Measurements from ENCODE around the gene UBL4A.

Gene UBL4A
- 66.1 to 85.1 (median 67.6) reads per million in 4 experiments for total RNA-seq

- DNase-seq = peak; percentile 24
Observed at GRCh38 chrX:154486396-154487207, at the start of gene UBL4A. TSS of gene UBL4A (minus strand) at chrX:154486615. CDS start at chrX:154486584, 31 bp downstream.

- DNase-seq = no peak
Observed at GRCh38 chrX:154535892-154536291, 49.5 kb upstream of the UBL4A start.

- peak; percentile 79 for DNase-seq
Observed at GRCh38 chrX:154534526-154535322, 48.3 kb upstream of the UBL4A start.

DNA sequence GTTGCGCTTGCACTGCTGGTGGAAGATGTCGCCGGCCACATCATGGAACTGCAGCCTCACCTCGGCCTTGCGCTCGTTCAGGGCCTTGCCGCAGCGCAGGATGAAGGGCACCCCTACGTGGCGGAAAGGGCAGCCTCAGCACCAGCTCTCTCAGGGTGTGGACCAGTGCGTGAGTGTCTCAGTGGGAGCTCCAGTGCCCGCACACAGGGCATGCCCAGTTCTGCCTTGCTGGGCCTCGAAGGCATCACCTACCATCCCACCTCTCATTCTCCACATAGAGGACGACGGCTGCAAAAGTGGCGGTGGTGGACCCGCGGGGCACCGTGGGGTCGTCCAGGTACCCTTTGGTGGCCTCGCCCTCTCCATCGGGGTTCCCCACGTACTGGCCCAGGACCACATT lies 46.3 kb upstream of the UBL4A start:
- no peak for DNase-seq

DNA sequence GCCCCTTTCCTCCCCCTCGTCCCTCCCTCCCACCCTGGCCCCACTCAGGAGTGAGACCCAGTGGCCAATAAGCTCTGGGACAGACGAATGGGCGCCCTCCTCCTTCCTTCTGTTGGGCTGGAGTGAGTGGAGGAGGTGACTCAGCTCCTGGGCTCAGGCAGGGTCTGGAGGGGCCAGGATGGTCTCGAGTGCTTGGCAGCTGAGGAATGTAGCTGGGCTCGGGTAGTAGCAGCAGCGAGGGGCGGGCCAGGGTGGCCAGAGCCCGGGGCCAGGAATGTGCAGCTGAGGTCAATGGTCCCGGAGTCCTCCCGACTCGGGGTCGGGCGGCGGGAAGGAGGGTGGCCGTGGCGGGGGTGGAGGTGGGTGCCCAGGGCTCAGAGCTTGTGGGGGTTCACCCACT lies 45.2 kb upstream of the UBL4A start:
- no peak for DNase-seq

- no peak for DNase-seq
Observed at GRCh38 chrX:154530286-154530685, 43.9 kb upstream of the UBL4A start.

DNA sequence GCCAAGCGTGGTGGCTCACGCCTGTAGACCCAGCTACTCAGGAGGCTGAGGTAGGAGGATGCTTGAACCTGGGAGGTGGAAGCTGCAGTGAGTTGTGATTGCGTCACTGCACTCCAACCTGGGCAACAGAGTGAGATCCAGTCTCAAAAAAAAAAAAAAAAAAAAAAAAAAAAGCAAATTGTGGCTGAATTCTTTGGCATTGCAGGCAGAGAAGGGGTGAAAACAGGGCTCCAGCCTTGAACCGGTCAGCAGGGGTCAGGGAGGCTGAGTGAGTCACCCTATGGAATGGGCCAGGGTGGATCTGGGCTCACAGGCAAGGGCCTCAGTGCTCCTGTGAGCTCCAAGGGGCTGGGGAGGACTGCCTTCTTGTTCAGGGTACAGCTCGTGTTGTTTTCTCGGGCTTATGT lies 42.8 kb upstream of the UBL4A start:
- no peak for DNase-seq

- peak; percentile 11 for DNase-seq
Observed at GRCh38 chrX:154526901-154527675, 40.7 kb upstream of the UBL4A start.

- DNase-seq = no peak
Observed at GRCh38 chrX:154525606-154526490, 39.4 kb upstream of the UBL4A start.

DNA sequence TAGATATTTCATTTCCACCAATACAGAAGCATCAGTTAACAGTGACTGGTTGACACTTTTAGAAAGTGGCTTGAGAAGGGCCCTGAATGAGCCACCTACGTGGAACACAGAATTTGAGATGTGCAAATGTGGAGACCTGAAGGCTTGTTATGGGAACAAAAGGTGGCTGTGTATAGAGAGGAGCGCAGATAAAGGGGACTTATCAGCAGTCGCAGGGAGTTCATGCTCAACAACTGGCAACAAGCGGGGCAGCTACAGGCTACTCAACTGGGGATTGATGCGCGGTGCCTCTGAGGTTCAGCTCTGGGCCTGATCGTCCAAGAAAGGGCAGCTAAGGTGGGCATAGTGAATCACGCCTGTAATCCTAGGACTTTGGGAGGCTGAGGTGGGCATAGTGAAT lies 33.0 kb upstream of the UBL4A start:
- DNase-seq = no peak

DNA sequence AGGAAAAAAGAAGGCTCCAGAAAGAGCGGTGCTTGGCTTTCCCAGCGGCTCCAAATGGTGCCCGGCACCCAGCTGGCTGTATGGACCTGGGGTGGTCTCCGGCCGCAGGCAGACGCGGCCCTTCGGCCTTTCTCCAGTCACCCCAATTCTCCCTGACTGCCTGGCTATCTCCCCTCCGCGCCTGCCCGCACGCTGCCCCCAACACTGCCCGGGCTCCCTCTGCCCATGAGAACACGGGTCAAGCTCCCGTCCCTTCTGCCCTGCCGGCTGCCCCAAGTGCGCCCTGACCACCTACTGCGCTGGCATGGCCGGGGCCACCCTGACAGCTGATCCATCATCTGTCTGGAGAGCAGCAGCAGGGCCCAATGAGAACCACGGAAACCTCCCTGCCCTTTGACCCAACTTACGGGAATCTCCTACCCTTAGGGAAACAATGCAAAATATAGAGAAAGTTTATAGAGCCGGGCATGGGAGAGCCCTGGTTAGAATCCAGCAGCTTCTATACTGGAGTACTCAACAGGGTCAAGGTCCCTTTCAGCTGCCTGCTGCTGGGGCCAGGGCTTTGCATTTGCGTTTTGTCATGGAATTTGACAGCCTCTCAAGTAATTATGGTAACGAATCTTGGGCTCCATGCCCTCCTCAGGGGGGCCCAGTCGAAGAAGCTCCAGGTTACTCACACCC lies 30.8 kb upstream of the UBL4A start:
- DNase-seq = no peak

- DNase-seq = no peak
Observed at GRCh38 chrX:154516656-154517100, 30.3 kb upstream of the UBL4A start.

GRCh38 chrX:154515966-154516655 lies 29.7 kb upstream of the UBL4A start, which contains the start of gene FAM3A:
TSS of gene FAM3A (minus strand) at chrX:154516232. CDS start at chrX:154515772, 460 bp downstream.
- DNase-seq = peak; percentile 86

GRCh38 chrX:154515090-154515965 lies 28.9 kb upstream of the UBL4A start:
- no peak for DNase-seq

DNA sequence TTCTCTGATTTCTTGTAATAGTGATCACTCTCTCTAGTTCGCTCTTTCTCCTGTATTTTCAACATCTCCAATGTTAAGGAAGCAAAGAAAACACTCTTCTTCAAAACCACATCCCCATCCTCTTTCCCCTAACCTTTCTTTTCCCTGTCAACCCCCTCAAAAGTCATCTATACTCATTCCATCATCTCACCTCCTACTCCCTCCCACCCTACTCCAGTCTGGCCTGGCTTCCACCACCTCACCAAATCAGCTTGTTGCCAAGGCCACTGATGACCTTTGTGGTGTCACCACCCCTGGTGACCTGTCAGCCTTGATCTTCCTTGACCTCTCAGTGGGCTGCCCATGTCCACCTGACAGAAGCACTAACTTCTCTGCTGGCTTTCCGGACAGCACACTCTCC lies 27.3 kb upstream of the UBL4A start:
- no peak for DNase-seq

GRCh38 chrX:154512879-154513553 lies 26.6 kb upstream of the UBL4A start:
- no peak for DNase-seq

DNA sequence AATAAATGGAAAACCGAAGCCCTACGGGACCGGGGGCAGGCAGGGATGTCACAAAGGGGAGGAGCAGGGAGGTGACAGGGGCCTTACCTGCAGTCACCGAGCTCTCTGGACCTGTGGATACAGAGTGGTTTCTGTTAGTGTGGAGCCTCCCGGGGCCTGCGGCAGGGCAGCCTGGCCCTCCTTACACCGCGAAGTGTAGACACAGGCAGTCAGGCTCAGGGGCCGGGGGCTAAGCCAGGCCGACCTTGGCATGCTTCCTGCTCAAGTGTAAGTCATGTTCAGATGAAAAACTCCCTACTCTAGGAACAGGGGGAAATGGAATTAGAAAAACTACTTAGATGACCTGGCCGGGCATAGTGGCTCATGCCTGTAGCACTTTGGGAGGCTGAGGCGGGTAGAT lies 25.3 kb upstream of the UBL4A start:
- no peak for DNase-seq

DNA sequence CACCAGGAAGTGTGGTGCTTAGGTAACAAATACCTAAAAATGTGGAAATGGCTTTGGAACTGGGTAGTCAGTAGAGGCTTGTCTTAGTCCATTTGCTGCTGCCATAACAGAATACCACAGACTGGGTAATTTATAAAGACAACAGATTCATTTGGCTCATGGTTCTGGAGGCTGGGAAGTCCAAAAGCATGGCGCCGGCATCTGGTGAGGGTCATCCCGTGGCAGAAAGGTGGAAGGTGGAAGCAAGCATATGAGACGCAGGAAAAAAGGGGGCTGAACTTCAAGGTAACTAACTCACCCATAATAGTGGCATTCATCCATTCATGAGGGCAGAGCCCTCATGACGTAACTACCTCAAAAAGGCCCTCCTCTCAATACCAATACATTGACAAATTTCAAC lies 23.0 kb upstream of the UBL4A start:
- DNase-seq = no peak

GRCh38 chrX:154508384-154508745 lies 21.9 kb upstream of the UBL4A start:
- DNase-seq = no peak

Data from effector CD8-positive, alpha-beta T cell (primary cell).